OCI-LY1 (cell line): Measurements from ENCODE around the gene BEND6.

Experiments
- EZH2 ChIP-seq: fragments of 200-600 bp; sonication (generic), shearing (Covaris generic); IDR thresholded peaks from 2 replicates; pipeline ENCODE4 v1.8.0; 2017; ENCODE audit warnings: borderline replicate concordance, mixed run types, mild to moderate bottlenecking, antibody characterized with exemption, low read length, moderate library complexity, mixed read lengths
- TF ChIP-seq, protein P1 (sequence below): fragments of 200-600 bp; sonication (generic), shearing (Covaris generic); IDR thresholded peaks from 2 replicates; pipeline ENCODE4 v1.5.1; 2017; ENCODE audit warnings: mild to moderate bottlenecking, antibody characterized with exemption, low read length, moderate library complexity, mixed read lengths

DNA sequence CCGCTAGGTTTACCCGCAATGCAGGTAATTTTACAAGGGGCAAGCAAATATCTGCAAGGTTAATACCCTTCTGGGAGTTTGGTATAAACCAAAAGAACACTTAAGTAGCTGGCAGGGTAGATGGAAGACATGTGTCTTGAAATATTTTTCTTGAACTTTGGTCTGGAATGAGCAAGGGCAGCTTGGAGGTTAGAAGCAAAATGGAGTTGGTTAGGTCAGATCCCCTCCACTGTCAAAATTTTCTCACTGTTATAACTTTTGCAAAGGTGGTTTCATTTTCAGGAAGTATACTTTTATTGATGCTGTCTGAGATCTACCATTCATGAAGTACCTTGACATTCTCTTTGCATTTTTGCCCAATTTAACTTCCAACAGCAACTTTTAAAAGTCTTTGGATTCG lies 78.3 kb downstream of the BEND6 start:
- no peak for TF ChIP-seq EZH2
- TF ChIP-seq, protein P1, sequence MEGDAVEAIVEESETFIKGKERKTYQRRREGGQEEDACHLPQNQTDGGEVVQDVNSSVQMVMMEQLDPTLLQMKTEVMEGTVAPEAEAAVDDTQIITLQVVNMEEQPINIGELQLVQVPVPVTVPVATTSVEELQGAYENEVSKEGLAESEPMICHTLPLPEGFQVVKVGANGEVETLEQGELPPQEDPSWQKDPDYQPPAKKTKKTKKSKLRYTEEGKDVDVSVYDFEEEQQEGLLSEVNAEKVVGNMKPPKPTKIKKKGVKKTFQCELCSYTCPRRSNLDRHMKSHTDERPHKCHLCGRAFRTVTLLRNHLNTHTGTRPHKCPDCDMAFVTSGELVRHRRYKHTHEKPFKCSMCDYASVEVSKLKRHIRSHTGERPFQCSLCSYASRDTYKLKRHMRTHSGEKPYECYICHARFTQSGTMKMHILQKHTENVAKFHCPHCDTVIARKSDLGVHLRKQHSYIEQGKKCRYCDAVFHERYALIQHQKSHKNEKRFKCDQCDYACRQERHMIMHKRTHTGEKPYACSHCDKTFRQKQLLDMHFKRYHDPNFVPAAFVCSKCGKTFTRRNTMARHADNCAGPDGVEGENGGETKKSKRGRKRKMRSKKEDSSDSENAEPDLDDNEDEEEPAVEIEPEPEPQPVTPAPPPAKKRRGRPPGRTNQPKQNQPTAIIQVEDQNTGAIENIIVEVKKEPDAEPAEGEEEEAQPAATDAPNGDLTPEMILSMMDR = no peak
